ENCODE data around the gene KCNQ1.

KCNQ1 gene

DNA sequence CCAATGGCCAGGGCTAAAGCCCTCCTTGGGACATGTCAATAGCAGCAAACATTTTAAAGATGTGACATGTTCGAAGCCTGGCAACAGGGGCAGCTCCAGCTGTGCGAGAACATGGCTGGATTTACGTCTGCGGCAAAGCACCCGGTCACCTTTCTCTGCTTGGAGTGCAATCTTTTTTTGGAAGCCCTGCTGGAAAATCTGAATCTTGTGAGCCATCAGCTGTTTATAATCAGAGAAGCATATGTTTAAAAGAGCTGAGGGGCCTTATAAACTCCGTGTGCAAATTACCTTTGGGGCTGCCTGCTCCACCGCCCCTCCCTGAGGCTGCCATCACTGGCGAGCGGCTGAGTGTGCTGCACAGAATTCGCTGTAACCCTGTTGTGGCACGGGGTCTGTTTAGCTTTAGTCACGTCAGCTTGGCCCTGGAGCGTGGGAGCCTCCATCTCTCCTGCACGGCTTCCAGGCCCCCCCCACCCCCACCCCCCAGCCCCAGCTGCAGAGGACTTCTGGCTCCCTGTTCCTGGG is 264.0 kb downstream of the KCNQ1 start:
- no peak for FAIRE-seq
- no peak for DNase-seq (ENCODE audit: insufficient read length, low spot score)
- TF ChIP-seq, protein P1, sequence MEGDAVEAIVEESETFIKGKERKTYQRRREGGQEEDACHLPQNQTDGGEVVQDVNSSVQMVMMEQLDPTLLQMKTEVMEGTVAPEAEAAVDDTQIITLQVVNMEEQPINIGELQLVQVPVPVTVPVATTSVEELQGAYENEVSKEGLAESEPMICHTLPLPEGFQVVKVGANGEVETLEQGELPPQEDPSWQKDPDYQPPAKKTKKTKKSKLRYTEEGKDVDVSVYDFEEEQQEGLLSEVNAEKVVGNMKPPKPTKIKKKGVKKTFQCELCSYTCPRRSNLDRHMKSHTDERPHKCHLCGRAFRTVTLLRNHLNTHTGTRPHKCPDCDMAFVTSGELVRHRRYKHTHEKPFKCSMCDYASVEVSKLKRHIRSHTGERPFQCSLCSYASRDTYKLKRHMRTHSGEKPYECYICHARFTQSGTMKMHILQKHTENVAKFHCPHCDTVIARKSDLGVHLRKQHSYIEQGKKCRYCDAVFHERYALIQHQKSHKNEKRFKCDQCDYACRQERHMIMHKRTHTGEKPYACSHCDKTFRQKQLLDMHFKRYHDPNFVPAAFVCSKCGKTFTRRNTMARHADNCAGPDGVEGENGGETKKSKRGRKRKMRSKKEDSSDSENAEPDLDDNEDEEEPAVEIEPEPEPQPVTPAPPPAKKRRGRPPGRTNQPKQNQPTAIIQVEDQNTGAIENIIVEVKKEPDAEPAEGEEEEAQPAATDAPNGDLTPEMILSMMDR (IDR thresholded peaks at IDR 0.05; ENCODE audit: insufficient read depth, missing control alignments) = no peak

DNA sequence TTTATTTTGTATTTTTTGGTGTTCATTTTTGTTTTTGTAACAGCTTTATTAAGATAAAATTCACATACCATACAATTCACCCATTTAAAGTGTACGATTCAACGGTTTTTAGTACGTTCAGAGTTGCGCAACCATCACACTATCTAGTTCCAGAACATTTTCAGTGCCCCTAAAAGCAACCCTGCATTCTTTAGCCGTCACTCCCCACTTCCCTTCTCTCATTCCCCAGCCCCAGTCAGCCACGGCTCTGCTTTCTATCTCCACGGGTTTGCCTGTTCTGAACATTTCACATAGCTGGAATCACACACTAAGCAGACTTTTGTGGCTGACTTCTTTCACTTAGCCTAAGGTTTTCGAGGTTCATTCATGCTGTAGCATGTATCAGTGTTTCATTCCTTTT is 264.6 kb downstream of the KCNQ1 start:
- TF ChIP-seq, protein P1 (IDR thresholded peaks at IDR 0.05; ENCODE audit: insufficient read depth, missing control alignments) = no peak
- FAIRE-seq = no peak
- no peak for DNase-seq (ENCODE audit: insufficient read length, low spot score)

DNA sequence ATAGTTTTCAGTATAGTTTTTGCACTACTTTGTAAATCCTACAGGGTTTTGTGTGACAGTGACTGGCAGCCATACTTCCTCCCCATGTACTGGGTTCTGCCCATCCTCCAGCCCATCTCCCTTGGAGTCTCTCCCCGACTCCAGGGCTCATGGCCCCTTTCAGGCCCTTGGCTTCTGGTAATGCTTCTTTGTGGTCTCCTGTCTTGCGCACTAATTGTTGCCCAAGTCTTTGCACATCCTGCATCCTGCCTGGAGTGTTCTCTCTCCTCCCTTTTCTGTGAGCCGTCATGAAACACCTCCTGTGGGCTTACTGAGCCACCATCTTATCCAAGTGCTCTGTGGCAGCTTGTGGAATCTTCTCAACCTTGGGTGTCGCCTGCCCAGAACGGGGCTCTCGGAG is 266.4 kb downstream of the KCNQ1 start:
- TF ChIP-seq, protein P1 (IDR thresholded peaks at IDR 0.05; ENCODE audit: insufficient read depth, missing control alignments) = no peak
- FAIRE-seq (no peak), DNase-seq (ENCODE audit: insufficient read length, low spot score) (no peak)

DNA sequence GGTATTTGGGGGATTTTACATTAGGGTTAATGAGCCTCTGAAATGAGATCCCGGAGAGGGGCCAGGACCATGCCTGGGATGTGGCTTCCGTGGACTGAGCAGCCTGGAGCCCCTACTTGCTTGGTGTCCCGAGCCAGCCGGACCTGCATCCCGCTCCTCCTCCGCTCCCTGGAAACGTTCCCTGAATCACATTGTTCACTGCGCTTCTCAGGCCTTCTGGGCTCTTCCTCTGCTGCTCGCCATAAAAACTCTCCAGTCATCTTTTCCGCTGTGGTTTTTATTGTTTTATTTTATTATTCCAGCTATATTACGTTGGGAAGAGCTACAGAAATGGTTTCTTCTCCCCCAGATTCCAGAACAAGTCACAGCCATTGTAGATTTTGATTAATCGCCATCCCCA is 268.3 kb downstream of the KCNQ1 start:
- DNase-seq (ENCODE audit: insufficient read length, low spot score) = no peak
- FAIRE-seq = no peak
- TF ChIP-seq, protein P1 (IDR thresholded peaks at IDR 0.05; ENCODE audit: insufficient read depth, missing control alignments) = no peak

DNA sequence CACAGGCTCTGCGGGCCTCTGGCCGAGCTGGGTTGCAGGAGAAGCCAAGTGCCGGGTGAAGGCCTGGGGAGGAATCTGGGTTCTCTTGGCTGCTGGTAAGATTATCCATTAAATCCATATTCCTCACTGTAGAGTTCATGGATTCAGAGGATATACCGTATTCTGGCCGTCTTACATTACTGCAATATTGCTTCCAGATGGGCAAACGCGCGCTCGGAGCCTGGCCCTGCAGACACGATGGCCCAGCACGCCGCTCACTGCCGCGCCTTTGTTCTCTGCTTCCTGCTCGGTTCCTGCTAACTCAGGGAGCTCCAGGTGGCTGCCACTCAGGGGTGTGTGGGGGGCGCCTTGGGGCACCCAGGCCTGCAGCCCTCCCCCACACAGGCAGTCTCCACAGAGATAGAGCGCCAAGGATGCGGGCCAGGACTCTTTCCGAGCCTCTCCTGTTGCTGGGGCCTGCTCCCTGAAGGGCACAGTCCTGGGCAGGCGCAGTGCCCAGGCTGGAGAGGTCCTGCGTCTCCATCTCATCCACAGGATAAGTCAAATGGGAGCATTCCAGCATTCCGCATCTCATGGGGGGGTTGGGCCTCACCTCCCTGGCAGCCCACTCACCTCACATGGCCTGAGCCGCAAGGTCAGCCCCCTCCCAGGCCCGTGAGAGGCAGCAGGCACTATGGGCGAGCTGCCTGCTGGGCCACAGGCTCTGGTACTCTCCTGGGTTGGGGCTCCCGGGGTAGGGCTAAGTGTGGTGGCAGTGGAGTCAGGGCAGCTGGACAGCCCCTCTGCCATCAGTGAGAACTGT is 269.1 kb downstream of the KCNQ1 start:
- TF ChIP-seq, protein P1 (IDR thresholded peaks at IDR 0.05; ENCODE audit: insufficient read depth, missing control alignments) = no peak
- no peak for DNase-seq (ENCODE audit: insufficient read length, low spot score)
- FAIRE-seq = no peak

DNA sequence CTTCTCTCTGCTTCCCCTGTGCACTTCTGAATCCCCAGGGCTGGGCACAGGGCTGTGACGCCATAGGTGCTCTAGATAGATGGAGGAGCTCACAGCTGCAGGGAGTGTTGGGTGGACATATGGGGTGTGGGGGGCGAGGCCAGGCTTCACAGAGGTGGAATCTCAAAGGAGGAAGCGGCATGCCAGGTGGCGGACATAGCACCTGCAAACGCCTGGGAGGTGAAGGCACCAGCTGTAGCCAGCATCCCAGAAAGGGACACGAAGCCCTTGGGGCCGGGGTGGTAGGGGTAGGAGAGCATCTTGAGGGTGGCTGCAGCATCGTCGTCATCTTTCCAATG is 269.6 kb downstream of the KCNQ1 start:
- TF ChIP-seq, protein P1 (IDR thresholded peaks at IDR 0.05; ENCODE audit: insufficient read depth, missing control alignments) = no peak
- DNase-seq (ENCODE audit: insufficient read length, low spot score) (no peak), FAIRE-seq (no peak)

DNA sequence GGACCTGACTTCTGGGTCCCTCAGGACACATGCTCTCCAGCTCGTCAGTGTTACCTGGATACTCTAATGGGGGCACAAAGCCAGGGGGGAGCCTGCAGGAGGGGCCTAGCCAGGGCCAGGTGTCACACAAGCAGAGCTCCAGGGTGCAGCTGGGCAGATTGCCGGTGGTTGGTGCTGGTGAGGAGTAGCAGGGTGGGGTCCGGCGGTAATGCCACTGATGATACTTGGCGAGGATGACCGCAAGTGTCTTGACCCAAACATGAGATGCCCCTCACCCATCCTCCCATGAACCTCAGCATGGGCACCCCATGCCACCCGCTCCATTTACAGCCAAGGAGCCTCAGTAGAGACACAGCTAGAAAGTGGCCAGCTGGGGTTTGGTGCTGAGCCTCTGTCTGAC is 270.1 kb downstream of the KCNQ1 start:
- FAIRE-seq (no peak), DNase-seq (ENCODE audit: insufficient read length, low spot score) (no peak)
- TF ChIP-seq, protein P1 (IDR thresholded peaks at IDR 0.05; ENCODE audit: insufficient read depth, missing control alignments) = no peak
